Smooth muscle cell (in vitro differentiated cells): ENCODE measurements around the gene SKOR1. TPM values are rescaled to one million over a fixed set of nuclear protein-coding genes. Genes with fewer than 3 reads are reported as not detected.

Source experiments
- DNase-seq: peaks from one replicate; lab custom pipeline; 2025; ENCODE audit not compliant: unreplicated experiment; lab: John Stamatoyannopoulos, UW
- H2AFZ ChIP-seq: fragments of 200-600 bp; sonication (generic); 2 replicates; pipeline ENCODE4 v1.6.0; 2016; ENCODE audit warnings: antibody characterized with exemption, low read depth, mild to moderate bottlenecking
- H3F3A ChIP-seq: fragments of 200-600 bp; sonication (generic); 2 replicates; pipeline ENCODE4 v1.6.0; 2017; ENCODE audit warnings: antibody characterized with exemption, low read depth
- H3K27ac ChIP-seq: fragments of 200-600 bp; sonication (generic); 2 replicates; pipeline ENCODE4 v1.5.1; 2016; ENCODE audit warnings: low read depth, mild to moderate bottlenecking
- H3K27me3 ChIP-seq: fragments of 200-600 bp; sonication (generic); 2 replicates; pipeline ENCODE4 v1.6.1; 2016; ENCODE audit warnings: low read depth, mild to moderate bottlenecking
- H3K36me3 ChIP-seq: fragments of 200-600 bp; sonication (generic); 2 replicates; pipeline ENCODE4 v1.5.1; 2016; ENCODE audit warnings: low read depth
- H3K4me1 ChIP-seq: fragments of 200-600 bp; sonication (generic); 2 replicates; pipeline ENCODE4 v1.5.1; 2016; ENCODE audit warnings: low read depth
- H3K4me2 ChIP-seq: fragments of 200-600 bp; sonication (generic); 2 replicates; pipeline ENCODE4 v1.6.0; 2016; ENCODE audit warnings: mild to moderate bottlenecking
- H3K4me3 ChIP-seq: fragments of 200-600 bp; sonication (generic); 2 replicates; pipeline ENCODE4 v1.5.1; 2016; ENCODE audit warnings: mild to moderate bottlenecking
- H3K79me2 ChIP-seq: fragments of 200-600 bp; sonication (generic); 2 replicates; pipeline ENCODE4 v1.6.0; 2016; ENCODE audit warnings: low read depth, mild to moderate bottlenecking
- H3K9ac ChIP-seq: fragments of 200-600 bp; sonication (generic); 2 replicates; pipeline ENCODE4 v1.6.0; 2016; ENCODE audit warnings: low read depth
- H3K9me3 ChIP-seq: fragments of 200-600 bp; sonication (generic); replicated peaks from 2 replicates; pipeline ENCODE4 v1.5.1; 2016; ENCODE audit warnings: low read depth
- H4K20me1 ChIP-seq: fragments of 200-600 bp; sonication (generic); 2 replicates; pipeline ENCODE4 v1.6.0; 2016; ENCODE audit warnings: low read depth
- WGBS: methylation state at CpG from one replicate; pipeline ENCODE4 v1.1.7; 2016; ENCODE audit warnings: low lambda C conversion rate; 5-methylcytosine and 5-hydroxymethylcytosine counted together
- polyA plus RNA-seq: library from polyadenylated mRNA; unstranded; fragments of >200 nt; fragmentation: Nextera tagmentation; extraction: Ambion mirVana; gene quantifications from 2 replicates; pipeline ENCODE4 v1.2.1, GENCODE V29; 2016
- total RNA-seq: library from RNA; depleted of rRNA; stranded (reverse); fragments of >200 nt; gene quantifications from 2 replicates; pipeline ENCODE4 v1.2.3, GENCODE V29; 2014
- TF ChIP-seq, protein P1 (sequence below): fragments of 200-600 bp; sonication (generic); IDR thresholded peaks from 2 replicates; pipeline ENCODE4 v1.5.1; 2017; ENCODE audit warnings: borderline replicate concordance, mild to moderate bottlenecking, antibody characterized with exemption; ENCODE audit not compliant: insufficient read depth, poor library complexity, severe bottlenecking

The SKOR1 gene
- total and polyA plus RNA-seq, 2 experiments from 2014 or later: 0.04 to 0.21 TPM

DNA sequence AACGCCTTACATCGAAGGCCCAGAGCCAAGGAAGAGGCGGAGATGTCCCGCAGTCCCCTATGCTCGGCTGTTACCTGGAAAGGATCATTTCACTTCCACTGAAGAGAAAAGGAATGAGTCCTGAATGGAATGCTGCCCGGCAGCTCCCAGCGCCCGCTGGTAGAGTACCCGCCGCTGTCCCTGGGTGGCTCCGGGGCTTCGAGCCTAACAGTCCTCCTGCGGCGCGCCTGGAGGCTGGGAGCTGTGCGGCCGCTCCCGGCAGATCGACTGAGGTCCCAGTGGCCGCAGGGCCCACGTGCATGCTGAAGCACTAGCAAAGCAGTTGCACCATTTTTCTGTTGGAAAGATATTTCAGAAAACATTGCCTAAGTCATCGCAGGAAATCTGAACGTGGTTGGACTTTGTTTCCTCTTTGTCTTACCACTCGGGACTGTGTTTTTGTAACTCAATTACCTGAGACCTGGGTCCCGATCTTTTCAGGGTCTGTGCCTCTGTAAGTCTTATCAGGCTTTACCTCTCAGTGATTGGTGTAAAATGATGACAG lies 13.6 kb downstream of the SKOR1 start:
- H3K9me3 ChIP-seq: no peaks in the 10 kb centered on the region
- H4K20me1 ChIP-seq: no peaks in the 10 kb centered on the region
- H3K36me3 ChIP-seq: no peaks in the 10 kb centered on the region
- TF ChIP-seq, protein P1, sequence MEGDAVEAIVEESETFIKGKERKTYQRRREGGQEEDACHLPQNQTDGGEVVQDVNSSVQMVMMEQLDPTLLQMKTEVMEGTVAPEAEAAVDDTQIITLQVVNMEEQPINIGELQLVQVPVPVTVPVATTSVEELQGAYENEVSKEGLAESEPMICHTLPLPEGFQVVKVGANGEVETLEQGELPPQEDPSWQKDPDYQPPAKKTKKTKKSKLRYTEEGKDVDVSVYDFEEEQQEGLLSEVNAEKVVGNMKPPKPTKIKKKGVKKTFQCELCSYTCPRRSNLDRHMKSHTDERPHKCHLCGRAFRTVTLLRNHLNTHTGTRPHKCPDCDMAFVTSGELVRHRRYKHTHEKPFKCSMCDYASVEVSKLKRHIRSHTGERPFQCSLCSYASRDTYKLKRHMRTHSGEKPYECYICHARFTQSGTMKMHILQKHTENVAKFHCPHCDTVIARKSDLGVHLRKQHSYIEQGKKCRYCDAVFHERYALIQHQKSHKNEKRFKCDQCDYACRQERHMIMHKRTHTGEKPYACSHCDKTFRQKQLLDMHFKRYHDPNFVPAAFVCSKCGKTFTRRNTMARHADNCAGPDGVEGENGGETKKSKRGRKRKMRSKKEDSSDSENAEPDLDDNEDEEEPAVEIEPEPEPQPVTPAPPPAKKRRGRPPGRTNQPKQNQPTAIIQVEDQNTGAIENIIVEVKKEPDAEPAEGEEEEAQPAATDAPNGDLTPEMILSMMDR: no peak
- H3K9ac ChIP-seq: no peak overlapping the region
- peaks cover 40% of the 10 kb centered on the region for H3K27me3 ChIP-seq
- H3K4me1 ChIP-seq: peaks cover 37% of the 10 kb centered on the region
- peak overlapping the region; percentile 90 for H3K4me2 ChIP-seq
- H3K4me3 ChIP-seq: peak overlapping the region; percentile 81
- 4% methylated on average over 25 of the region's 25 CpGs for WGBS
- no peak overlapping the region for H3K27ac ChIP-seq
- H3F3A ChIP-seq: peaks cover 5% of the 10 kb centered on the region
- no peak for DNase-seq
- peak overlapping the region; percentile 54 for H2AFZ ChIP-seq
- H3K79me2 ChIP-seq: no peaks in the 10 kb centered on the region

DNA sequence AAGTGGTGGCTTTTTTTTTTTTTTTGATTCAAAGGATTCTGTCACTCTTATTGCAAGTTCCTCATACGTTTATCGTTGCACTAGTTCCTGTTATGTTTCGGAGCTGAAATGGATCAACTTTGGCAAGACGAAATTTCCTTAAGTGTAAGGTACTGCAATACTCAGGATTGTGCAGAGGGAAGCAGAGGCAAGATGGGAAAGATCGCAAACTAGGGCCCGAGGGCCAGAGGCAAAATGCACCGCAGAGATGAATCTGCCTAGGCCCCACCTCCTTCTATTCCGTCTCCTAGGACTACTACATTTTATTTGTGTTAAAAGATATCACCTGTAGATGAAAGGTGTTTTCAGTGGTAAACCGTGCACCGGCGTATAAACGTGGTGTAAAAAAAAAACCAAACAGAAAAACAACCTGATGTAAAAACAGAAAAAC lies 14.2 kb downstream of the SKOR1 start:
- Histone ChIP-seq H4K20me1 (no peaks in the 10 kb centered on the region), H3K9me3 (no peaks in the 10 kb centered on the region), H3K27me3 (peaks cover 33% of the 10 kb centered on the region), H3K4me2 (peak overlapping the region; percentile 90), H3F3A (peaks cover 12% of the 10 kb centered on the region), H3K9ac (peak overlapping the region; percentile 93), H3K4me3 (peak overlapping the region; percentile 81), H2AFZ (no peak overlapping the region), H3K4me1 (peaks cover 43% of the 10 kb centered on the region), H3K36me3 (no peaks in the 10 kb centered on the region), H3K79me2 (no peaks in the 10 kb centered on the region), H3K27ac (peak overlapping the region; percentile 82)
- no peak for DNase-seq
- 16% methylated on average over 12 of the region's 12 CpGs for WGBS
- TF ChIP-seq, protein P1: no peak

DNA sequence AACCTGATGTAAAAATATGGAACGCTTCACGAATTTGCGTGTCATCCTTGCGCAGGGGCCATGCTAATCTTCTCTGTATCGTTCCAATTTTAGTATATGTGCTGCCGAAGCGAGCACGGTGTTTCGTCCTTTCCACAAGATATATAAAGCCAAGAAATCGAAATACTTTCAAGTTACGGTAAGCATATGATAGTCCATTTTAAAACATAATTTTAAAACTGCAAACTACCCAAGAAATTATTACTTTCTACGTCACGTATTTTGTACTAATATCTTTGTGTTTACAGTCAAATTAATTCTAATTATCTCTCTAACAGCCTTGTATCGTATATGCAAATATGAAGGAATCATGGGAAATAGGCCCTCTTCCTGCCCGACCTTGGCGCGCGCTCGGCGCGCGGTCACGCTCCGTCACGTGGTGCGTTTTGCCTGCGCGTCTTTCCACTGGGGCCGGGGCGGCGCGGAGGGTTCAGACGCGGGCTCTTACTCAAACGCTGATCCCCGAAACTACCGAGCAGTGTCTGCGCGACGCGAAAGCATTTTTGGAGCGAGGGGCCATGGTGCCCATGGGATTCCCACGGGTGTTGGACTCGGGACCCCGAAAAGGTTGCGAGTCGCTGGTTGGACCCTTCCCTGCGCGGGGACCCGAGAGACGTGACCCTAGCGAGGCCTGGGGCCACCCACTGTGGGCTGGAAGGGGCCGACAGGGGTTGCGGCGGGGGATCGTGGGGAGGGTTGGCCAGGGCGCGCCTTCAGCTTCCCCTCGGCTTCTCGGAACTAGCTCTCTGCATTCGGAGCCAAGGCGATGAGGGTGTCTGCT lies 14.8 kb downstream of the SKOR1 start, which contains the start of gene RNU6-1:
TSS of gene RNU6-1 (minus strand) at position 117 of the 820 bp plus-strand sequence.
- peak within 1 kb of the TSS; percentile 92 for H2AFZ ChIP-seq
- peaks cover 49% of the 10 kb centered on the region for H3K4me1 ChIP-seq
- H3K27me3 ChIP-seq: peaks cover 27% of the 10 kb centered on the region
- TF ChIP-seq, protein P1: no peak
- H3K36me3 ChIP-seq: no peaks in the 10 kb centered on the region
- H3K79me2 ChIP-seq: no peaks in the 10 kb centered on the region
- DNase-seq: peak; percentile 75
- peak within 1 kb of the TSS; percentile 81 for H3K4me3 ChIP-seq
- whole genome bisulfite sequencing: under 1% methylated on average over 50 of the region's 62 CpGs
- H3K27ac ChIP-seq: peak within 1 kb of the TSS; percentile 82
- H4K20me1 ChIP-seq: no peaks in the 10 kb centered on the region
- H3K4me2 ChIP-seq: peak within 1 kb of the TSS; percentile 90
- peaks cover 14% of the 10 kb centered on the region for H3F3A ChIP-seq
- H3K9me3 ChIP-seq: no peaks in the 10 kb centered on the region
- H3K9ac ChIP-seq: peak within 1 kb of the TSS; percentile 93
